Left cardiac atrium (tissue), 4 donors: ENCODE data around the gene SERPINA7. TPM values are rescaled to one million over a fixed set of nuclear protein-coding genes. Genes with fewer than 3 reads are reported as not detected.
"Not testable (repeated sequence)": the region's sequence is repeated elsewhere in the genome, so short reads cannot be mapped to it uniquely, and the experiment has no call there.

Experiments used
- ATAC-seq, 2 donors: fragments of 200-7000 bp; cut with Tn5 transposase; one replicate each; pipeline ENCODE4 v1.9.1; 2020; ENCODE audit warnings: mild to moderate bottlenecking in 2 of 2, moderate library complexity in 2 of 2
- DNase-seq: peaks from one replicate; pipeline ENCODE4 v3.0.0-alpha.2; 2020
- intact Hi-C, 2 donors: fragments of 100-400 bp; cut with DNase I; formaldehyde crosslinking; loops; one replicate each; pipeline versions ENCODE4 v1.14.1 to v1.15.1; 2022 to 2023
- long read RNA-seq: library from polyadenylated mRNA; unstranded; transcript quantifications from one replicate; pipeline ENCODE4 v2.0.0, GENCODE V29; 2021
- total RNA-seq, 2 donors: library from RNA; stranded (reverse); fragmentation: NEBNext Ultra II Directional; extraction: Animal tissue kit (Norgen Biotek cat#: 25700); gene quantifications; one replicate each; pipeline ENCODE4 v1.2.1, GENCODE V29; 2021
- donor health status: DM: no; HTN: yes; CAD: no.
- donor health status: DM: no; HTN: yes; CAD: no; lungs with severe emphysema.
- donor health status: DM: yes; HTN: yes; CAD: no.
- donor health status: Dilated cardiomyopathy.

SERPINA7 gene
- not detected for total RNA-seq
- long read RNA-seq, result 0 reads

- intact Hi-C loops, result no loop called here
These were observed at the start of gene SERPINA7 for GRCh38 chrX:106038625-106039024. SERPINA7 (minus strand) TSS chrX:106038727; CDS start chrX:106037058, 1,669 bp downstream.

GRCh38 chrX:106069048-106069447 lies 30.5 kb upstream of the SERPINA7 start:
- intact Hi-C loops, result no loop called here
- DNase-seq, result no peak
- no peak for ATAC-seq

More at GRCh38 chrX:106038625-106039024, at the start of gene SERPINA7:
- DNase-seq (no peak), ATAC-seq (no peak)

- intact Hi-C loops, result no loop called here
- ATAC-seq (no peak), DNase-seq (no peak)
These were observed 11.5 kb upstream of the SERPINA7 start for GRCh38 chrX:106050054-106050453.

GRCh38 chrX:106042296-106042695 lies 3.8 kb upstream of the SERPINA7 start:
- intact Hi-C loops, result no loop called here
- ATAC-seq, result no peak
- no peak for DNase-seq

- ATAC-seq (no peak), DNase-seq (no peak)
- intact Hi-C loops, result no loop called here
These were observed 2.3 kb upstream of the SERPINA7 start for GRCh38 chrX:106040861-106041260.

GRCh38 chrX:106039920-106040319 lies 1.4 kb upstream of the SERPINA7 start:
- ATAC-seq, result no peak
- DNase-seq, result no peak
- intact Hi-C loops, result no loop called here

- no peak for ATAC-seq
- no peak for DNase-seq
- intact Hi-C loops, result no loop called here
These were observed 573 bp downstream of the SERPINA7 start for GRCh38 chrX:106037835-106038473.

GRCh38 chrX:106036716-106037115 lies 1.8 kb downstream of the SERPINA7 start:
- DNase-seq, result no peak
- no peak for ATAC-seq
- intact Hi-C loops, result no loop called here

GRCh38 chrX:106035064-106035463 lies 3.5 kb downstream of the SERPINA7 start:
- no peak for ATAC-seq
- DNase-seq, result no peak
- intact Hi-C loops, result no loop called here

GRCh38 chrX:106023947-106024346 lies 14.6 kb downstream of the SERPINA7 start:
- DNase-seq, result no peak
- ATAC-seq, result no peak
- intact Hi-C loops, result no loop called here

GRCh38 chrX:106022238-106022637 lies 16.3 kb downstream of the SERPINA7 start:
- ATAC-seq, result no peak
- intact Hi-C loops, result no loop called here
- no peak for DNase-seq

GRCh38 chrX:106014119-106014775 lies 24.3 kb downstream of the SERPINA7 start:
- DNase-seq (no peak), ATAC-seq (no peak)
- intact Hi-C loops, result no loop called here

- DNase-seq (no peak), ATAC-seq (no peak)
- intact Hi-C loops, result no loop called here
These were observed 29.4 kb downstream of the SERPINA7 start for GRCh38 chrX:106009145-106009544.

GRCh38 chrX:106007815-106008214 lies 30.7 kb downstream of the SERPINA7 start:
- no peak for ATAC-seq
- intact Hi-C loops, result no loop called here
- DNase-seq, result no peak

- no peak for ATAC-seq
- no peak for DNase-seq
- intact Hi-C loops, result no loop called here
These were observed 32.8 kb downstream of the SERPINA7 start for GRCh38 chrX:106005684-106006083.

- ATAC-seq, DNase-seq, intact Hi-C loops: not testable (repeated sequence)
These were observed 37.9 kb downstream of the SERPINA7 start for GRCh38 chrX:106000609-106001008.

- intact Hi-C loops, result no loop called here
- ATAC-seq (no peak), DNase-seq (no peak)
These were observed 38.3 kb downstream of the SERPINA7 start for GRCh38 chrX:106000203-106000602.

- ATAC-seq (no peak), DNase-seq (no peak)
- intact Hi-C loops, result no loop called here
These were observed 39.2 kb downstream of the SERPINA7 start for GRCh38 chrX:105999294-105999693.

GRCh38 chrX:105988487-105988886 lies 50.0 kb downstream of the SERPINA7 start:
- DNase-seq, intact Hi-C loops: not testable (repeated sequence)

More at GRCh38 chrX:105988487-105988886, 50.0 kb downstream of the SERPINA7 start:
- not testable (repeated sequence) for ATAC-seq
